ENCODE measurements around the gene ERVFRD-1.

DNA sequence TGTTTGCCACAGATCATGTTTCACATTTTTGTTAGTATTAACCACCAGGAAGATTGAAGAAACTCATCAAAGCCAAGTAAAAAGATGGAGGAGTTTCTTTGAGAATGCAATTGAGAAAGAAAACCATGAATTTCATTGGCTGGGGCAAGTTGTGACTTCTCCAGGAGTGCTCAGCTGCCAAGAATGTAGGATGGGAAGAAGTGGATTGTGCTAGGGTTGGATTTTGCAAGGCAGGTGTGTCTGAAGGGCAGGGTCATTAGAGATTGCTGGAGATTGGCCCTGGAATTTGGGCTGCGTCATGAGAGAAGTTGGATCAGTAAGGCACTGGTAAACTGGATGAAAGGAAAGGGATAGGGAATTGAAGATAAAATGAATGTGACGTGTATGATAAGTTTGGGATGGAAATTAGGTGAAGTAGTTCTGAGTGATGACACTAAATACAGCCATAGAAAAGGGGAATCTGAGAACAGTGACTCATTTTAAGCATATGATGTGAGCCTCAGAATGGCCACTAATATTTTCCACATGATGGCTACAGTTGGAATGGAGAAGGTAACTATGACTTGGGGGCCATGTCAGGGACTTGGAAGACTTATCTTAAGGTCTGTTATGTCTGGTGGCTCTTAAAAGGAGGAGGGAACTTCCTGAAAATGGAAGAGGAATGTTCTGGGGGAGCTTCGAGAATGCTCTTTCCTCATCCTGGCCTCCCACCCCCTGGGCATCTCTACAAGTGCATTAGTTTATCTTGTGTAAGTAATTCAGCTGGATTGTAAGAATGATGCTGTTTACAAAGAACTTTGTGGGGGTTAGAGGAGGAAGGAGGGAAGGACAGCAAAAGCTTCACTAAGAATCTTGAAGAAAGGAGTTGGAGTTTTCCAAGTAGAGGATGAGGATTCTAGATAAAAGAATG lies 27.8 kb upstream of the ERVFRD-1 start:
- TF ChIP-seq CTCF (optimal IDR thresholded peaks at IDR 0.05 in 1 of 3, IDR thresholded peaks at IDR 0.05 in 1 of 3, conservative IDR thresholded peaks at IDR 0.05 in 1 of 3; ENCODE audit: extremely low read depth in 1 of 3, insufficient read depth in 2 of 3, low read length in 3 of 3) (no peak), EZH2 (IDR thresholded peaks at IDR 0.05; ENCODE audit: low read length) (no peak)
